Muscle of back (tissue), 11 donors: ENCODE data around the gene INTS1. TPM values are rescaled to one million over a fixed set of nuclear protein-coding genes. Genes with fewer than 3 reads are reported as not detected.
A peak's percentile ranks its signal among the peaks of the same experiment; 100 is the strongest.

ENCODE experiments used
- DNase-seq, 3 donors: peaks; one replicate each; pipeline versions ENCODE4 v3.0.0 to v3.0.0-alpha.2; 2013
- polyA plus RNA-seq, 10 donors: library from polyadenylated mRNA; unstranded; fragments of 120-200 nt; gene quantifications; one replicate each; pipeline ENCODE4 v1.2.1, GENCODE V29; 2013; ENCODE audit not compliant: insufficient read length in 10 of 10

The INTS1 gene
- polyA plus RNA-seq, 10 donors: 29.9 to 53.0 (median 41.8) TPM

DNA sequence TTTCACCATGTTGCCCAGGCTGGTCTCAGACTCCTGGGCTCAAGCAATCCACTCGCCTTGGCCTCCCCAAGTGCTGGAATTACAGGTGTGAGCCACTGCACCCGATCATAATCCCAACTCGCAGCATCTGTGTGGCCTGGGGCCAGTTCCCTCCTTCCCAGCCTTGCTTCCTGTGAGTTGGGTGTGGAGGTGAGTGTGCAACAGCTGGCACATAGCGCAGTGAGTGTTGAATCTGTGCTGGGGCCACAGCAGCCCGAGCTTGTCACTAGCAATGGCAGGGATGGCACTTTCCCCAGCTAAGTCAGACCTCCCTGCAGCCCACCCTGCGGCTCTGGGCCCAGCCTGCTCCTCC lies 39.6 kb upstream of the INTS1 start:
- DNase-seq: peak in 1 of 3 donors; percentile 58

DNA sequence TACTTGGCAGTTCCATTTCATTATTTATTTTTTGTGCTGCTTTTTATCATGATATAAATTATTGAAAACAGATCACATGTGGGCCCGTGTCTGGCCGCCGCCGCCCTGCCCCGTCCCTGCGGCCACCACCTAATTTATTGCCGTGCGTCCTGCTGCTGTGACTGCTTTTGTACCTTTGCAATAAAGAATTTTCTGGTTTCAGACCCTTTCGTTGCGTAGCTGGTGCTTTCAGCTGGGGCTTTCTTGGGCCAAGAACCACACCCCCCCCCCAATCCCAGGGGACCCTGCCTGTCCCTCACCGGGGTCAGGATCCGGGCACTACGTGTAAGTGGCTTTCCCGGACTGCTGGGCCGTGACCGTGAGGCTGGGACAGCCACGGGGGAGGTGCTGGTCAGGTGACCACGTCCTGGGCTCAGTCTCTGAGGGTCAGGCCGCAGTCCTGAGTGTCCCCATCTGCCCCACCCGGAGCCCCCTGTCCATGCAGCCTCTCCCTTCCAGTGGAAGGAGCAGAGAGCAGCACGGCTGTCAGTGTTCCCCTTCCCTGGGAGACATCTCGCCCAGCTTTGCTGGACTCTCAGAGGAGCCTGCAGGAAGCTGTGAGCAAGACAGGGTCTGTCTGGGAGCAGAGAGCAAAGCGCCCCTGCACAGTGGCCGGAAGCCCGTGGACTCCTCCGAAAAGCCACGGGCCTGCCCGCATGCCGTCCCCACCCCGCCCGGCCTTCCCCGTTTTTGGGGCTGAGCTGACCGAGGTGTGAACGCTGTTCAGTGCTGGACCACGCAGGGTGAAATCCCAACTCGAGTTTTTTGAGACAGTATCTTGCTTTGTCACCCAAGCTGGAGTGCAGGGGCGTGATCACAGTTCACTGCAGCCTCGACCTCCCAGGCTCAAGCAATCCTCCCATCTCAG lies 38.9 kb upstream of the INTS1 start:
- no peak for DNase-seq

DNA sequence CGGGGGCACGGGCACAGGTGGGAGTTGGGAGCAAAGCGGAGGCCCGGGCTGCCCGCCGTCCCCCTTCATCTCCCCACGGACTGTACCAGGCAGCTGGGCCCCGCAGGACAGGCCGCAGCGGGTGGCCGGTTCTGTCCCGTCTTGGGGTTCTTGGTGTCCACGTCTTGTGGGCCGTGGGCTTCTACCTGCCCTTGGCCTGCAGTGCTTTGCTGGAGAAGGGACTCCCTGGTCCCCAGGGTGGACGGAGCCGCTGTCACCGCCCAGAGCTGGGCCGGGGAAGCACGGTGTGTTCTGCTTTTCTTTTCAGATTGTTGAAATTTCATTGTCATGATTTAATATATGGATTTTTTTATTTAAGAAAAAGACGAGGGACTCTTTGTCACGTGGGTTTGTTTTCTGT lies 38.1 kb upstream of the INTS1 start:
- DNase-seq: no peak

DNA sequence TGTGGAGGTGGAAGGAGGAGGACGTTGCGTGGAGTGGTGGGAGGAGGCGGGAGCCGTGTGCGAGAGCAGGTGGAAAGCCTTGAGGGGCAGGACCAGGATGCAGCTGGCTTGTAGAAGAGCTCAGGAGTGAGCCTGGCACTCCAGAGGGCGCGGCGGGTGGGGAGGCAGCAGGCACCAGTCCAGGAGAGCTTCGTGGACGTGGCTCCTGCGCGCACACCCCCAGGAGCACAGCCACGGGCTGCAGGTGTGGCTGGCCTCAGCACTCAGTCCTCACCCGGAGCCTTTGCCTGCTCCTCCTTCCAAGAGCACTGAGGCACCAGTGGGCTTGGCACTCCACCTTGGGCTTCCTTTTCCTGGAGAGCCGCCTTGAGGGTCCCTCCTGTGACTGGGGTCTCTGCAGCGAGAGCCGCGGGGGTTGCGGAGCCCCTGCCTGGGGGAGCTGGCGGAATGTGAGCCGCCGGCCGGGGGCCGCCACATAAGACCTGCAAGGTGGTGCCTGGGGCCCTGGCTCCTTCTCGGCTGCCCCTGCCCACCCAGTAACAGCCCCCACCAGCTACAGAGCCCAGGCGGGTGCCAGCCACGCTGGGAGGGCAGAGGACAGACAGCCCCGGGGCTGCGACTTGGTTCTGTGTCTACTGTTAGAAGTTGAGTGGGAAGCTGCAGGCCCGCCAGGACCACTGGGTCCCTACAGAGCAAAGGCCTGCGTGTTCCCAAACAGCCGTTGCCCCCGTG lies 37.4 kb upstream of the INTS1 start:
- no peak for DNase-seq

DNA sequence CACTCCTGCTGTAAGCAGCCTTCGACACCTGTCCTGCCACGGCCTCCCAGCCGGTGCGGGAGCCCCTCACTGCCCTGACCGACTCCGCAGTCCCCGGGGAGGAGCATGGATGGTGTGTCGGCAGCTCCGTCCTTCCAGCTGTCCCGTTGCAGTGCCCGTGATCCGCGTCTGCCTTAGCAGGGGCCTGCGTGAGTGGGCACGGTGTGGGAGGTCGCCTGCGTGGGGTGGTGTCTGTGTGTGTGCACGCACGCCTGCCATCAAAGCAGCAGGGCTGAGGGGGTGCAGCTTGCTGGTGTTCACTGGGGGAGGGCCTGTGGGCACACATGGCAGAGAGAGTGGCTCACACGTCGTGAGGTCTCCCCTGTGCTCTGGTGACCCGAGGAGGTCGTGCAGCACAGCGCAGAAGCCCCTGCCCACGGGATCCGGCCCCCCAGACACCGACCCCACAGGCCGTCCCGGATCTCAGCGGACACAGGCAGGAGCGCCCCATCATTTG lies 36.6 kb upstream of the INTS1 start:
- no peak for DNase-seq

DNA sequence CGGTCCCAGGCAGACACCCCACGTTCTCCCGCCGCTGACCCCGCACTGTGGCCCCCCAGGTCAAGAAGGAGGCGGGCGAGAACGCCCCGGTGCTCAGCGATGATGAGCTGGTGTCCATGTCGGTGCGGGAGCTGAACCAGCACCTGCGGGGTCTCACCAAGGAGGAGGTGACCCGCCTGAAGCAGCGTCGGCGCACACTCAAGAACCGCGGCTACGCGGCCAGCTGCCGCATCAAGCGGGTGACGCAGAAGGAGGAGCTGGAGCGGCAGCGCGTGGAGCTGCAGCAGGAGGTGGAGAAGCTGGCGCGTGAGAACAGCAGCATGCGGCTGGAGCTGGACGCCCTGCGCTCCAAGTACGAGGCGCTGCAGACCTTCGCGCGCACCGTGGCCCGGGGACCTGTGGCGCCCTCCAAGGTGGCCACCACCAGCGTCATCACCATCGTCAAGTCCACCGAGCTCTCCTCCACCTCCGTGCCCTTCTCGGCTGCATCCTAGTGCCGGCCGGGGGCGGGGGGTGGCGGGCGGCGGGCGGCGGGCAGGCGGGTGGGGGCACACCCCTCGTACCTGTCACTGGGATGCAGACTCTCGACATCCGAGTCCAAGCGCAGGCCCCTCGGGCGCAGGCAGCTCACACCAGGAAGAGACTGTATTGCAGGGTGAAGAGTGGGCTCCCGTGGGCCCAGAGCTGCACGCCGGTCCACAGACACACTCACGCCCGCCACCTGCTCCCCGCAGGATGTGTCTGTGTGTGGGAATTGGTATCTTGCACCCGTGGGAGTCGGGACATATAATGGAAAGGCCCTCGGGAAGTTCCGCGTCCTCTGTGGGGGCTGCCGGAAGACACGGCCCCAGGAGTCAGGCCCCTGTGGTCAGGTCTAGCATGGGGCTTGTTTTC lies 35.9 kb upstream of the INTS1 start:
- DNase-seq: no peak

DNA sequence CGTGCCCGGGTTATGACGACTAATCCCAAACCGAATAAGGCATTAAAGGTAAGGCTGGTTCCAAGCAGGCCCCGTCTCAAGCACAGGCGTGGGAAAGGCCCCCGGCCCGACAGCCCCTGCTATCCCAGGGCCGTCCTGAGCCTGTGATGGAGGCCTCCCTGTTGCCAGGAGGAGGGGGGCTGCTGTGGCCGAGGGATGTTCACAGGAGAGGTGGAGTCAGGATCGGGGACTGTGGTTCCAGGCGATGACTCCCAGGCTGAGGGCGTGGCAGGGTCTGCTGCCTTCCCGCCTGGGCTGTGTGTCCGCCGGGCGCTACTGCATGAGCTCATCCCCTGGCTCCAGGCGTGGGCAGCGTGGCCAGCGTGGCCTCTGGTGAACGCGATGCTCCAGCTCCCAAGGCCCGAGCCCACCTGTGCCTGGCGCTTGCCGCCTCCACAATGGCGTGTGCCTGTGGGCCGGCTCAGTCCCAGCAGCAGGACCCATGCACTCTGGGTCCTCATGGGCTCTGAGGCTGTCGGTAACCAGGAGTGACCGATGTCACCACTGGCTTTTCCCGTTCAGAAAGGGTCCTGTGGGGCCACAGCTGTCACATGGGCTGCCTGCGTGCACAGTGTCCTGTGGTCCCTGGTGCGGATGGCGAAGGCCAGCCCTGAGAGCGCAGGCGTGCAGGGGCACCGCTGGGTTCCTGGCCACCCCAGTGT lies 35.1 kb upstream of the INTS1 start:
- DNase-seq: peak in 1 of 3 donors; percentile 56

DNA sequence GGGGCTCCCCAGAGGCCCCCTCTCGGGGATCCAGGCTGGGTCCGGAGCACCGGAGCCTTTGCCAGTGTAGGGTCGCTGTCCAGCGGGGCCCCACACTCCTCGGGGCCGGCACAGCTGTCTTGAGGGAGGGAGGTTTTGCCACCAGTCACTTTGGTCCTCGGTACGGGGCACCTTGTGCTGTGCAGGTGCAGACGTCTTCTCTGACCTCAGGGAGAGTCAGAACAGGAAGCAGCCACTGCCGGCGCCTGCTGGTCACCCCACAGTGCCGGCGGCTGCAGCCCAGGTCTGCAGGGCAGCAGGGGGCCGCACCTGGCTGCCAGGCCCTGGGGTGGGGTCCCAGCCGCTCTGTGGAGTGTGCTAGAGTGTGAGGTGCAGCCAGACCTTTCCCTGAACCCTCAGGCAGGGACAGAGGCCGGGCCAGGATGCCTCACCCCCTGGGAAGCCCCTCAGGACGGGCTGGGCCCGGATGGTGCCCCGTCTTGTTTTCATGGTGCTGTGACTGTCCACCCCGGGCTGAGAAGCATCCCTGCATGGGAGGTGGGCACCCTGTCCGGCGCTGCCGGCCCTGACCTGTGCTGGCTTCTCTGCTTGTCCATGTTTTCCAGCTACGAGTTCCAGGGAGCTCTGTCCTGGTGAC lies 34.5 kb upstream of the INTS1 start:
- no peak for DNase-seq

DNA sequence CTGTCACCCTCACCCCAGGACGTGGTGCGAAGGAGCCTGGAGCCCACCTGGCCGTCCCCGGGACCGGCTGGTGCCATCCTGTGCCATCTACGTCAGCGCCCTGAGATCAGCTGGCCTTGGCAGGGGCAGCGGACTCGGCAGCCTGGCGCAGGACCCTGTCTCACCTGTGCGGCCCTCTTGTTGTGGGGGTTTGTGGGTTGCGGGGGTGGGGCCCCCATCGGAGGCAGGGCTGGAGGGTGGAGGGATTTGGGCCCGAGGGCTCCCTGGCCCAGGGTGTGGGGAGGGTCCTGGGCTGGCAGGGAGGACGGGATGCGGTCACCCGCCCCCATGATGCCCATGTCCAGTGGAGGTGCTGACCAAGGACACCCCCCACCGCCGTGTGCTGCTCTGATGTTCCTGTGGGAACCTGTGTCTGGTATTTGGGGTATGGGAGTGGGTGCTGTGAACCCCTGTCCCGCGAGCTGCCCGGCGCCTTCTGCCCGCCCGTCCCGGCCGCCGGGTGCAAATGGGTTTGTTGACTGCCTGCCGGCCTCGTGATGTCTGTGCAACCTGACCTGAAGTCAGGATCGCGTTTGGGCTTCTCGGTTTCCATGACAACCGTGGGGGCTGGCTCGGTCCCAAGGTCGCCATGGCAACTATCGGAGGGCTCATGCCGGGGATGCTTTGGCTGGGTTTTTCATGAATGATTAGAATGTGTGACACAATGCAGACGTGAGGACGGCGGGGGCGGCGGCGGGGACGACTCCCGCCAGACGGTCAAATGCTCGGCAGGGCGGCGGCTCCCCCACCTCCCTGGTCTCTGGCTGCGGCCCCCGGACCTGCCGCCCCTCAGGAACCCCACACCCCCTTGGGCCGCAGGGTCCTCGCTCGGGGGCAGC lies 33.6 kb upstream of the INTS1 start:
- peak; percentile 82 to 91 (median 91) for DNase-seq

DNA sequence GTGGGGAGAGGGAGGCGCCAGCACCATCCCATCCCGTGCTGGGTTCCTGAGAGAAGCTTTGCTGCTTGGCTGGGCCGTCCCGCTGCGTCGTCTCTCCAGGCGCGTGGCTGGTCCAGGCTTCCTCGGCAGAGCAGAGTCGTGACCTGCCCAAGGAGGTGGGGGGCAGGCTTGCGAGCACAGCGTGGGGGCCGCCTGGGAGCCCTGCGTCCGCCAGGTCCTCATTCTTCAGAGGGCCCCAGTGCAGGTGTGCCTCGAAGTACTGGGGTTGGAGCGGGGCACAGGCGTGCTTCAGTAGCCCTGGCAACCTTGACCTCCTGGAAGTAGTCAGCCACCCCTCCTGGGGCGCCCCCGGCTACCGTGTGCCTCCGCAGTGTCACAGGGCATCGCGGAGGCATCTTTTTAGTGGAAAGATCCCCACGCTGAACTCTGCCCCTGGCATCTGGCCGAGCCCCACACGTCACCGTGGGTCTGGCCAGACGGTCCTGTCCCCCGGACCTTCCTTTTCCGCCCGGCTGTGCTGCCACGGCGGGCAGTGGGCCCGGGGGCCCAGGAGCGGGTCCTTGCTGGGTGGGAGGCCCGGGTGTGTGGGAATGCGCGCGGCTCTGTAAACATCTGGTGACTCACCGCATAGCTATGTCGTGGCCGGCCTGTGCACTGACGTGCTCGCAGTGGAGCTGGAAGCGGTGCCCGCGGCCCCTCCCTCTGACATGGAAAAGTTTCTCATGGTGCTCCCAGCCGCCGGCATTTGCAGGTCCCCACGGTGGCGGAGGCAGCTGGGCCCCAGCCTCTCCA lies 32.8 kb upstream of the INTS1 start:
- DNase-seq: peak; percentile 95 to 97 (median 97)

DNA sequence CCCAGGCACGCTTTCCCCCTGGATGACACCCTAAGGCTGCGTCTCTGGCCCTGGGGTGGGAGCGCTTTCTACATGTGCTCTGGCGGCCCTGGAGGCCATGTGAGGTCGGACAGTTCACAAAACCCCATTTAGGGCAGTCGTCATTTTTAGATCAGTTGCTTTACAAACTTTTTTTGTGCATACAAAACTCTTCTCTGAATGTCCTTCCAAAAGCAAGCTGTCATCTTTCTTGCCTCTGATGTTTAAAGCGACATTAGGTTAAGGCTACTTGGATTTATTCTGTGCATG lies 32.2 kb upstream of the INTS1 start:
- DNase-seq: no peak

DNA sequence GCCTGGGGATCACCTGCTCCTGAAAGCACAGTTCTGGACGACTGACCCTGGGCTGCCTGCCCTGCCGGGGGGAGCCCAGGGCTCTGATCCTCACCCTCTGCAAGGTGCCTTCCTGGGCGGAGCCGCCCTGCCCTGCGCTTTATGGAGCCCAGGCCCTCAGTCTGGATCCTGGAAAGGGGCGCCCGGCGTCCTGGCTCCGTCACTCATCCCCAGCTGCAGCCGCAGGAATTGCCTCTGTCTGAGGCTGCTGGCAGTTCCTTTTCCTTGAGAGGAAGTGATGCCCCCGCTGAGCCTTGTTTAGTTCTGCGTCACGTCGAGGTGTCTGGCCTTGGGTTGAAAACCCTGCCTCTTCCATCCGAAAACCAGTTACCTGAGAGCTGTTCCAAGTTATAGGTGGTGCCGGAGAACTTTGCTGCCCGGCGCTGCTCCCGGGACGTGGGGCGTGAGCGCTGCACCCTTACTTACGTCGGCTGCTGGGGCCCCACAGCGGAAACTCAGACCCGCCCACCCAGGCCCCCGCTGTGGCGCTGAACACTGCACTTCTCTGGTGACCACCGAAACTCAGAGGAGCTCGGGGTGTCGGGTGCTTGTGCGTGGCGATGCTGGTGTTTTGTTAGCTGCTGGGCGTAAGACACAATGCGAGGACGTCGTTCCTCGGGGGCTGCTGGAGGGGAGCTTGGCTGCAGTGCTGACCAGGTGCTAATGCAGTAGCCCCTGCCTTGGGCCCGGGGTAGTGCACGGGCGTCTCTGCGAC lies 31.7 kb upstream of the INTS1 start:
- DNase-seq: peak in 1 of 3 donors; percentile 28

DNA sequence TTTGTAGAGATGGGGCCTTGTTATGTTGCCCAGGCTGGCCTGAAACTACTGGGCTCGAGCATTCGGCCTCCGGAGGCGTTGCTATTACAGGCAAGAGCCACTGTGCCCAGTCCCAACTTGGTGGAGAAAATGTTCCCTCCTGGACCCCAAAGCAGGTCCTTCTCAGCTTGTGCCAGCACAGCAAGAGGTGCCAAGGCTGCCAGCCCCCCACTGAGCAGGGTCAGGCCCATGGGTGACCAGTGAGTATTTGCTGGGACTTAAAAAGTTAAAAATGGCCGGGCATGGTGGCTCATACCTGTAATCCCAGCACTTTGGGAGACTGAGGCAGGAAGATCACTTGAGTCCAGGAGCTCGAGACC lies 30.9 kb upstream of the INTS1 start:
- no peak for DNase-seq

DNA sequence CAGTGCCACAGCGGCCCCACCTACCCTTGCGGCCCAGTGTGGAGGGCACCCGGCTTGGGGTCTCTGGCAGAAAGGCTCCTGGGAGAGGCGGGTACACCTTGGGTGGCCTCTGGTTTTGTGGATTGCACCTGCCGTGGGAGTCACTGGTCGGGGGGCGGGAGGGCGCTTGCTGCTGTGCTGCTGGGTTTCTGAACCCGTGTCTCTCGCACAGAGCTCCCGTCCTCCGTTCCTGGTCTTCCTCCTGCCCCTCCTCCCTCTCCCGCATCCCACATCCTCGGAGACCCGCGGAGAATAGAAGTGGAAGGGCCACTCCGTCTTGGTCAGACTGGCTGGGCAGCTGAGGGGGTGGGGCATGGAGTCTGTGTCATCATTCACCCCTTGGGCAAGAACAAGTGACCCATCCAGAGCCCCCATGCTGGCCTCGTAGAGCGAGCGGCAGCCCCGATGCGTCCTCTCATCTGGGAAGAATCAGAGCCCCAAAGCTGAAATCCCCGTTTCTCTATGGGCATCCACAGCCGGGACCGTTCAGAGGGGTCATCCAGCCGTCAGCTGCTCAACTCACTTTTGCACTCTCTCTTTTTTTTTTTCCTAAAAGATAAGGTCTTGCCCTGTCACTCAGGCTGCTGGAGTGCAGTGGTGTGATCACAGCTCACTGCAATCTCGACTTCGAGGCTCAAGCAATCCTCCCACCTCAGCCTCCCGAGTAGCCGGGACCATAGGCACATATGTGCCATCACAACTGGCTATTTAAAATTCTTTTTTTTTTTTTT lies 30.3 kb upstream of the INTS1 start:
- peak in 1 of 3 donors; percentile 9 for DNase-seq

DNA sequence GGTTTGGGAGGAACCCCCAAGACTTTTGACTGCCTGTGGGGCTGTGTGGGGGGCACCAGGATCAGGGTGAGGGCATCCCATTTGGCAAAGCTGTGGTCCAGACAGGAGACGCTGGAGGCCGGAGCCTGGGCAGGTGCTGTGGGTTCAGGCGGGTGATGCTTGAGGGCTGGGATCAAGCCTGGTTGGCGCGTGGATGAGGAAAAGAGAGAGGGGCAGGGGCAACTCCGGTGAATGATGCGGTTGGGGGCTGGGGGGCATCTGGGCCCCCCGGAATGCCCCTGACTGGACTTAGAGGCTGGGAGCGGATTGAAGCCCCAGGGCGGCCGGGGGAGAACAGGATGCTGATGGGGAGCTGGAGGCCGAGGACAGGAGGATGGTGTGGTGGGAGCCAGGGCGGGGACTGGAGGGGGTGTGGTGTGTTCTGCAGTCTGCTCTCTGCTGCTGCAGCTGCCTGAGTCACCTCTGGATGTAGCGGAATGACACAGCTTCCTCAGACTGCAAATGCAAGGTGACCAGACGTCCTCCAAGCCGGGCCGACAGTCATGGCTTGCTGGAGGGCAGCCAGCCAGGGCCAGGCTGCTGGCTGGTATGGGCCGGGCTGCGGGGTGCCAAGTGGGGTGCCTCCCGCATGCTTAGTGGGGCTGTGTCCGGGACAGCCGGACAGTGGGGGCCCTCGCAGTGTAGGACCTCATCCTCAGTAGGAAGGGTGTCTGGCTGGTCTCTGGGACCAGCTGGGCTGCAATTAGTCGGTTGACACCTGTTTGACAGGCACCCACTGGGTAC lies 29.5 kb upstream of the INTS1 start:
- peak in 2 of 3 donors; percentile 60 to 69 for DNase-seq

DNA sequence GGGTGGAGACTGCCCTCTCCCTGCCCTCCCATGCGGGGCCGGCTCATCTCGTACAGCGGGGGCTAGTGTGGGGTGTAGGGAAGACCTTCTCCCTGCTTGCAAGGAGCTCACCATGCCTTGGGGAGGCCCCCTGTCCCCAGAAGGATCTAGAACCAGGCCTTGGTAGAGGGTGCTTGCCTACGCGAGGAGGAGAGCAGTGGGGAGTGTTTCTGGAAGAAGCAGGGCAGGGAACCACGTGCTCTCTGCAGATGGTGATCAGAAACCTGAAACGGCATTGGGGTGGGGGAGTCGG lies 29.0 kb upstream of the INTS1 start:
- DNase-seq: no peak
